Right lobe of liver (tissue), 6 donors: ENCODE results near the gene RGS6. TPM values are rescaled to one million over a fixed set of nuclear protein-coding genes. Genes with fewer than 3 reads are reported as not detected.

Experiments used
- ATAC-seq, 4 donors: fragments of 200-7000 bp; cut with Tn5 transposase; one replicate each; pipeline ENCODE4 v1.9.1; 2020; ENCODE audit warnings: mild to moderate bottlenecking in 4 of 4, moderate library complexity in 4 of 4
- DNase-seq, 3 donors: peaks; one replicate each; pipeline ENCODE4 v3.0.0-alpha.2; 2020
- H3K27ac ChIP-seq, 3 donors: fragments of 200-600 bp; one replicate each; pipeline ENCODE4 v1.8.0; 2022
- H3K27me3 ChIP-seq, 2 donors: fragments of 200-600 bp; one replicate each; pipeline ENCODE4 v1.8.0; 2022
- H3K36me3 ChIP-seq, 4 donors: fragments of 200-600 bp; sonication (generic) in 1 of 4; one replicate each; pipeline versions ENCODE4 v1.5.1 to v1.8.0; 2017 to 2022; ENCODE audit warnings: control low read depth in 1 of 4
- H3K4me1 ChIP-seq, 4 donors: fragments of 200-600 bp; sonication (generic) in 1 of 4; one replicate each; pipeline versions ENCODE4 v1.5.1 to v1.8.0; 2017 to 2022; ENCODE audit warnings: control low read depth in 1 of 4
- H3K4me3 ChIP-seq, 3 donors: fragments of 200-600 bp; one replicate each; pipeline ENCODE4 v1.8.0; 2022
- H3K9me3 ChIP-seq, 4 donors: fragments of 200-600 bp; sonication (generic) in 1 of 4; one replicate each; pipeline versions ENCODE4 v1.5.1 to v1.8.0; 2017 to 2022; ENCODE audit warnings: control low read depth in 1 of 4
- POLR2A ChIP-seq: fragments of 450-650 bp; IDR thresholded peaks from one replicate; pipeline ENCODE4 v1.6.1; 2017; ENCODE audit warnings: antibody characterized with exemption, mild to moderate bottlenecking
- WGBS: methylation state at CpG from one replicate; pipeline ENCODE4 v1.1.6; 2018; ENCODE audit warnings: low coverage, low lambda C conversion rate; ENCODE audit not compliant: insufficient coverage; ENCODE audit errors: missing lambda C conversion rate; 5-methylcytosine and 5-hydroxymethylcytosine counted together
- intact Hi-C, 2 donors: fragments of 100-400 bp; cut with DNase I; formaldehyde crosslinking; loops; one replicate each; pipeline versions ENCODE4 v1.11.2 to v1.14.1; 2022
- total RNA-seq, 6 experiments: library from RNA; depleted of rRNA in 2 of 6; stranded (reverse); fragments of >200 nt in 2 of 6; fragmentation: NEBNext Ultra II Directional in 3 of 6; extraction: Animal tissue kit (Norgen Biotek cat#: 25700) in 3 of 6; gene quantifications; one replicate each; pipeline versions ENCODE4 v1.1.0 to v1.2.4, GENCODE V29; 2016 to 2023
- TF ChIP-seq, protein P1 (sequence below), 4 donors: fragments of 200-600 bp in 3 of 4; fragments of 450-650 bp in 1 of 4; IDR thresholded peaks; one replicate each; pipeline versions ENCODE4 v1.5.1 to v1.8.0; 2016 to 2022; ENCODE audit warnings: antibody characterized with exemption in 4 of 4, mild to moderate bottlenecking in 2 of 4
- donor health status: DM: no; HTN: yes; CAD: no.
- donor health status: DM: no; HTN: no; CAD: no.
- donor health status: DM: no; HTN: no; CAD: no.
- donor health status: DM: no; HTN: yes; CAD: no.
- donor health status: DM: no; HTN: yes; CAD: no.

The RGS6 gene
- total RNA-seq, 6 experiments from 2014 or later = 0.07 TPM; not detected in 5

DNA sequence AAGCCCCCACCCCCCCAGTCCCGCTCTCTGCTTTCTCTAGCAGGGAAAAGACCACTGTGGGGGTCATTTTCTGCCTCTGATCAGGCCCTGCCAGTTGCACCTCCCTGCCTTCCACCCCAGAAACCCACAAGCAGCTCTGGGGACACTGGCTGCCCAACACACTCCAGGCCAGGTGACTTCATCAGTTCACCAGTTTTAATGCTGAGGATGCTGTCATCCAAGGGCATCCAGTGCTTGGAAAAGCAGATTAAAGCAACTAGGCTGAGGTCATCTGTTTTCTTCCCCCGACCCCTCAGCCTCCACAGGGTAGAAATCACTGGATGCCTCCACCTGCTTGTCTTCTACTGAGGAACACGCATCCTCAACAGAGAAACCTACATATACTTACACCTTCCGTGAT, 679.3 kb downstream of the RGS6 start:
- ATAC-seq = no peak
- DNase-seq = no peak
- intact Hi-C loops = no loop called here
- H3K4me3 ChIP-seq = no peak overlapping the region
- H3K27me3 ChIP-seq = no peaks in the 10 kb centered on the region
- no peaks in the 10 kb centered on the region for H3K9me3 ChIP-seq
- no peak overlapping the region for H3K27ac ChIP-seq
- no peaks in the 10 kb centered on the region for H3K36me3 ChIP-seq
- no peak for TF ChIP-seq POLR2A
- TF ChIP-seq, protein P1, sequence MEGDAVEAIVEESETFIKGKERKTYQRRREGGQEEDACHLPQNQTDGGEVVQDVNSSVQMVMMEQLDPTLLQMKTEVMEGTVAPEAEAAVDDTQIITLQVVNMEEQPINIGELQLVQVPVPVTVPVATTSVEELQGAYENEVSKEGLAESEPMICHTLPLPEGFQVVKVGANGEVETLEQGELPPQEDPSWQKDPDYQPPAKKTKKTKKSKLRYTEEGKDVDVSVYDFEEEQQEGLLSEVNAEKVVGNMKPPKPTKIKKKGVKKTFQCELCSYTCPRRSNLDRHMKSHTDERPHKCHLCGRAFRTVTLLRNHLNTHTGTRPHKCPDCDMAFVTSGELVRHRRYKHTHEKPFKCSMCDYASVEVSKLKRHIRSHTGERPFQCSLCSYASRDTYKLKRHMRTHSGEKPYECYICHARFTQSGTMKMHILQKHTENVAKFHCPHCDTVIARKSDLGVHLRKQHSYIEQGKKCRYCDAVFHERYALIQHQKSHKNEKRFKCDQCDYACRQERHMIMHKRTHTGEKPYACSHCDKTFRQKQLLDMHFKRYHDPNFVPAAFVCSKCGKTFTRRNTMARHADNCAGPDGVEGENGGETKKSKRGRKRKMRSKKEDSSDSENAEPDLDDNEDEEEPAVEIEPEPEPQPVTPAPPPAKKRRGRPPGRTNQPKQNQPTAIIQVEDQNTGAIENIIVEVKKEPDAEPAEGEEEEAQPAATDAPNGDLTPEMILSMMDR (IDR thresholded peaks at IDR 0.05) = no peak
- peaks cover 0 to 11% (median 5%) of the 10 kb centered on the region in 4 donors for H3K4me1 ChIP-seq
- WGBS = 100% methylated on average over 1 of the region's 4 CpGs

DNA sequence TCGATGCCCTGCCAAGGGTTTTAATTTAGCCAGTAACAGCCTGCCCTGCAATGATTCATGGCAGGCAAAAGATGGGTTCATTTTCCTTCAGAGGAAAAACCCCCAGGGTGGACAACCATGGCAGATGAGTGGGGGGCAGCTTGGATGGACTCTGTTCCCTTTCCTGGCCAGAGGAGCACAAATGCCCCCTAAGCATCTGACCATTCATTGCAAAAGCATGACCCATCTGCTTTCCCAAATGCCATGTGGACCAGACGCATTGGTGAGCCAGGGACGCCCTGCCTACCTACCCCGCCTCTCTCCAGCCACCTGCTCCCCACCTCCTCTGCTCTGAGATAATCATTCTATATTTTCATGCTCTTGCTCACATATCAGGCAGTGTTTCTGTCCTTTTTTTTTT, 679.8 kb downstream of the RGS6 start:
- DNase-seq (no peak), ATAC-seq (no peak)
- intact Hi-C loops = no loop called here
- 100% methylated on average over 3 of the region's 4 CpGs for WGBS
- no peaks in the 10 kb centered on the region for H3K36me3 ChIP-seq
- H3K9me3 ChIP-seq = no peaks in the 10 kb centered on the region
- H3K4me1 ChIP-seq = peaks cover 0 to 11% (median 5%) of the 10 kb centered on the region in 4 donors
- TF ChIP-seq, protein P1 (IDR thresholded peaks at IDR 0.05) = no peak
- no peak for TF ChIP-seq POLR2A
- no peaks in the 10 kb centered on the region for H3K27me3 ChIP-seq
- H3K27ac ChIP-seq = no peak overlapping the region
- no peak overlapping the region for H3K4me3 ChIP-seq

DNA sequence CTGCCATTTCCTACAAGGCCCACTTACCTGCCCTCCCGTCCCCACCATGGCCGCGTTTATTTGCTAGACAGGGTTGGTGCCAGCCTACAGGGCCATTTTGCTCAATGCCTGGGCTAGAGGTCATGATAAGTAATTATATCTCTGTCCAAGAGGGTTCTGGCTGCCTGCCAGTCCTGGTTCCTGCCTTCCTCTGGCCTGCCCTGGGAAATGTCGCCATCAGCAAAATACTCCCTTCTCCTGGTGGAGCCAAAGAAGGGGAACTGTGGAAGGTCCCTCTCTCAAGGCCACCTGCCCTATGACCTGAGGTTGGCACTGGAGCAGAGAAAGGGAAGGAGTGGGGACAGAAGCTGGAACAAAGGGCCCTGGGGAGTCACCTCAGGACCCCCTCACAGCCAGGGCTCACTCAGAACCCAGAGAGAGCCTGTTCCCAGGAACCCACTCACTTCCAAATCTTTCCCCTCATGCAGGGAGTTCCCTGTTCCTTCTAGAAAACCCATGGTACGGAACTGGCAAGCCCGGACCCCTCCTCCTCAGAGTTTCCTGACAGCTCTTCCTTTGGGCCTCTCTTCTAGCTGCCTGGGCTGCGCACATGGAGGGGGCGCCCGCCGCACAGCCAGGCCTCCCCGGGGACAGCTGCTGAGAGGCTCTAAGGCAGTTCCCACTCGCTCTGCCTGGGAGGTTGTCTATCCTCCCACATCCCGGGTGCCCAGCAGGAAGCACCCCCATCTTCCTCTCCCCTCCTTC, 681.2 kb downstream of the RGS6 start:
- 10% methylated on average over 3 of the region's 13 CpGs for WGBS
- Histone ChIP-seq H3K27ac (peak overlapping the region in 1 of 3 donors; percentile 50), H3K27me3 (no peaks in the 10 kb centered on the region), H3K4me3 (no peak overlapping the region), H3K4me1 (peaks cover 0 to 11% (median 5%) of the 10 kb centered on the region in 4 donors), H3K36me3 (no peaks in the 10 kb centered on the region), H3K9me3 (no peaks in the 10 kb centered on the region)
- intact Hi-C loops = no loop called here
- ATAC-seq (peak; percentile 89 to 95 (median 94)), DNase-seq (peak; percentile 92 to 97 (median 93))
- TF ChIP-seq POLR2A = no peak
- TF ChIP-seq, protein P1 (IDR thresholded peaks at IDR 0.05) = no peak

DNA sequence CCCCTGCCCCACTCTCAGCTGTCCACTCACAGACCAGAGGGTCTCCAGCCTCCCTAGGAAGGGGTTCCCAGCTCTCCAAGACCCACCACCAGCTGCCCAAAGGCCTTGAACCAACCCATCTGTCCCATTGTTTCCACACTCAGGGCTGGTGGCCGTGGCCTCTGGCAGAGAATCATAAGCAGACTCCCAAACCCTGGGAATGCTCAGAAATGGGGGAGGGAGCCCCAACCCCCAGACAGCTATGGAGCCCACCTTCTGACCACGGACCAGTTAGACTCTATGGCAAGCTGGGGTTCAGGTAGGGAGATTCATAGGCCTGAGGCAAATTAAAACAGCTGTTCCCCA, 681.7 kb downstream of the RGS6 start:
- intact Hi-C loops = no loop called here
- Histone ChIP-seq H3K27ac (no peak overlapping the region), H3K4me1 (peaks cover 0 to 11% (median 5%) of the 10 kb centered on the region in 4 donors), H3K36me3 (no peaks in the 10 kb centered on the region), H3K27me3 (no peaks in the 10 kb centered on the region), H3K9me3 (no peaks in the 10 kb centered on the region), H3K4me3 (no peak overlapping the region)
- DNase-seq (no peak), ATAC-seq (no peak)
- 67% methylated on average over 1 of the region's 2 CpGs for WGBS
- no peak for TF ChIP-seq POLR2A
- TF ChIP-seq, protein P1 (IDR thresholded peaks at IDR 0.05) = no peak
